Naive B cell (primary cell): ENCODE measurements around the gene UACA. TPM values are rescaled to one million over a fixed set of nuclear protein-coding genes. Genes with fewer than 3 reads are reported as not detected.

Experiments
- ATAC-seq, 2 donors: fragments of 150-1000 bp; cut with Tn5 transposase; 2 replicates each; pipeline ENCODE4 v1.10.0; 2021; ENCODE audit warnings: low read depth in 2 of 2, mild to moderate bottlenecking in 2 of 2, moderate library complexity in 2 of 2
- DNase-seq: peaks from one replicate; pipeline ENCODE4 v3.0.0; 2022
- H3K27ac Mint-ChIP-seq, 6 donors: one replicate each; pipeline ENCODE4 v1.8.0; 2020 to 2022; ENCODE audit warnings: mild to moderate bottlenecking in 6 of 6, mixed read lengths in 6 of 6, moderate library complexity in 5 of 6, inconsistent platforms in 2 of 6
- H3K27me3 Mint-ChIP-seq, 3 donors: one replicate each; pipeline ENCODE4 v1.8.0; 2021 to 2022; ENCODE audit warnings: mixed read lengths in 3 of 3, mild to moderate bottlenecking in 1 of 3
- H3K36me3 Mint-ChIP-seq, 2 donors: one replicate each; pipeline ENCODE4 v1.8.0; 2020 to 2022; ENCODE audit warnings: mixed read lengths in 2 of 2, inconsistent platforms in 1 of 2, mild to moderate bottlenecking in 1 of 2
- H3K4me1 Mint-ChIP-seq, 3 donors: one replicate each; pipeline ENCODE4 v1.8.0; 2020 to 2022; ENCODE audit warnings: mixed read lengths in 3 of 3, inconsistent platforms in 1 of 3, mild to moderate bottlenecking in 1 of 3, moderate library complexity in 1 of 3
- H3K4me3 Mint-ChIP-seq, 8 donors: one replicate each; pipeline ENCODE4 v1.8.0; 2020 to 2022; ENCODE audit warnings: mild to moderate bottlenecking in 8 of 8, mixed read lengths in 8 of 8, moderate library complexity in 8 of 8, inconsistent platforms in 2 of 8
- H3K9me3 Mint-ChIP-seq, 7 donors: one replicate each; pipeline ENCODE4 v1.8.0; 2020 to 2022; ENCODE audit warnings: mixed read lengths in 7 of 7, mild to moderate bottlenecking in 5 of 7, inconsistent platforms in 2 of 7, moderate library complexity in 1 of 7
- polyA plus RNA-seq, 6 donors: library from polyadenylated mRNA; unstranded; fragments of 300-500 nt; fragmentation: Illumina TruSeq; gene quantifications; one replicate each; pipeline ENCODE4 v1.2.3, GENCODE V29; 2021; ENCODE audit warnings: low read depth in 6 of 6

The UACA gene
- polyA plus RNA-seq, 6 donors from 2014 or later, result 2.0 to 14.9 (median 8.5) TPM

- DNase-seq, result no peak
- H3K9me3 Mint-ChIP-seq, result no peaks in the 10 kb centered on the region
- no peak for ATAC-seq
- peaks cover 0 to 5% of the 10 kb centered on the region in 2 donors for H3K36me3 Mint-ChIP-seq
- no peak overlapping the region for H3K4me3 Mint-ChIP-seq
- peak overlapping the region in 1 of 6 donors; percentile 14 for H3K27ac Mint-ChIP-seq
- peaks cover 0 to 8% (median 0%) of the 10 kb centered on the region in 3 donors for H3K4me1 Mint-ChIP-seq
- peaks cover 4 to 13% (median 13%) of the 10 kb centered on the region in 3 donors for H3K27me3 Mint-ChIP-seq
Measured at GRCh38 chr15:70723927-70724326, 39.4 kb downstream of the UACA start.

DNA sequence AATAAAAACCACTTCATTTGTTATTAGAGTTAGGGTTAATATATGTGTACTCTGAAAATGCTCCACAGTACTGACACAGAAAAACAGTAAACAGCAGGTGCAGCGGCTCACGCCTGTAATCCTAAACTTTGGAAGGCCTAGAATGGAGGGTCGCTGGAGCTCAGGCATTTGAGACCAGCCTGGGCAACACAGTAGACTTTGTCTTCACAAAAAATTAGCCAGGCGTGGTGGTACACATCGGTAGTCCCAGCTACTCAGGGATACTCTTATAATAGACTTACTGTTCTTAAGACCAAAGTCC lies 40.3 kb downstream of the UACA start:
- H3K36me3 Mint-ChIP-seq, result peaks cover 0 to 5% of the 10 kb centered on the region in 2 donors
- no peak overlapping the region for H3K27ac Mint-ChIP-seq
- peaks cover 0 to 8% (median 0%) of the 10 kb centered on the region in 3 donors for H3K4me1 Mint-ChIP-seq
- H3K27me3 Mint-ChIP-seq, result peaks cover 4 to 13% (median 12%) of the 10 kb centered on the region in 3 donors
- ATAC-seq, result no peak
- no peaks in the 10 kb centered on the region for H3K9me3 Mint-ChIP-seq
- DNase-seq, result no peak
- no peak overlapping the region for H3K4me3 Mint-ChIP-seq

DNA sequence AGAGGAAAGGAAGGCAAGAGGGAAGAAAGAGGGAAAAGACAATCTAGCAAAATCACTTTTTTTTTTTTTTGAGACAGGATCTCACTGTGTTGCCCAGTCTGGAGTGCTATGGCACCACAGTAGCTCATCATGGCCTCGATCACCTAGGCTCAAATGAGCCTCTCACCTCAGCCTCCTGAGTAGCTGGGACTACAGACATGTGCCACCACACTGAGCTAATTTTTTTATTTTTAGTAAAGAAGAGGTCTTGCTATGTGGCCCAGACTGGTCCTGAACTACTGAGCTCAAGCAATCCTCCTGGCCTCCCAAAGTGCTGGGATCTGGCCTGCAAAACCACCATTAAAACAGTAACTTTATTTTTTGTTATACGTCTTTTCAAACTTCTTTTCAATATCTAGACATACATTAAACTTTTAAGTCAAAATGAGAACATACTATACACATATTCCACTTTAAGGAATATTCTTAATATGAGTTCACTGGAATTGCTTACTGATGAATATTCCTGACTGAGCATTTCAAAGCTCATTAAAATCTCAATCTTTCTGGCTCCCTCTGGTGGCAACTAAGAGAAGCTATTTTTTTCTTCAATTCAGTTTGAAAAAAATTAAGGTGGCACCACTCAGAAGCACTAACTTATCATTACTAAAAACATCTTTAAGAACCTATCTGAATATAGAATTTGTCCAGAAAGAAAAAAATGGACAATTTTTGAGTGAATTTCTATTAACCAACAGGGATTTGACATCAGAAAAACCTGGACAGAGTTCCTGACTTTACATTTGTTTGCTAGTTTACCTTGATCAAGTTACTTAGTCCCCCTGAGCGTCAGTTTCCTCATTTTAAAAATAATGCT lies 40.9 kb downstream of the UACA start:
- no peak overlapping the region for H3K4me3 Mint-ChIP-seq
- H3K4me1 Mint-ChIP-seq, result peaks cover 0 to 8% (median 0%) of the 10 kb centered on the region in 3 donors
- ATAC-seq, result no peak
- no peaks in the 10 kb centered on the region for H3K9me3 Mint-ChIP-seq
- peak overlapping the region in 1 of 6 donors; percentile 54 for H3K27ac Mint-ChIP-seq
- peaks cover 0 to 5% of the 10 kb centered on the region in 2 donors for H3K36me3 Mint-ChIP-seq
- peak; percentile 9 for DNase-seq
- peaks cover 4 to 13% (median 9%) of the 10 kb centered on the region in 3 donors for H3K27me3 Mint-ChIP-seq

DNA sequence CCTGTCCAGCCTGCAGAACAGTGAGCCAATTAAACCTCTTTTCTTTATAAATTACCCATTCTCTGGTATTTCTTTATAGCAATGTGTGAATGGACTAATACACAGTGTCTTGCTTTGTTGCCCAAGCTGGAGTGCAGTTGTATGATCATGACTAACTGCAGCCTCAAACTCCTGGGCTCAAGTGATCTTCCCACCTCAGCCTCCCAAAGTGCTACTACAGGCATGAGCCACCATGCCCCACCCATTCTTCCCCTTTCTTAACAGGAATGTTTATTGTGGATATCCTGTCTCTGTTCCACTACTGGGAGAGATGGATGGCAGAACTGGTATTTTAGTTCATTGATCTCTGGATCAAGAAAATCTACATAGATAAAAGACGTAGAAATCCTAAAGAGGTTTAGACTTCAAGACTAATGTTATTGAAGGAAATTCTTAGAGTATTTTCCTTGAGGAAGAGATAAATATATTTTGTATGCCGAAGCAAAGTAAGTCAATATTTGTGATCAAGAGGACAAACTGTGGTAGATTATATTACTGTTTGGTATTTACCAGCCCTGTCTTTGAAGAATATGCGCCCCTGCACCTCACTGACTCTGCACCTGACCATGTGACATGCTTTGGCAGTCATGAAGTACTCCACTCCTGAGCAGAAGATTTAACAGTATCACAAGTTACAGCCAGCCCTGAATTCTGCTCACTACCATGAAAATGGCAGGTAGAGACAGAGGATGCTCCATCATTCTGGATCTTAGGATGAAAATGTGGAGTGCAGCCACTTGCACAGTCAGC lies 42.9 kb downstream of the UACA start:
- Mint-ChIP-seq H3K4me1 (peaks cover 0 to 8% (median 0%) of the 10 kb centered on the region in 3 donors), H3K27me3 (peaks cover 4 to 13% (median 9%) of the 10 kb centered on the region in 3 donors), H3K27ac (no peak overlapping the region), H3K36me3 (peaks cover 0 to 3% of the 10 kb centered on the region in 2 donors), H3K9me3 (no peaks in the 10 kb centered on the region), H3K4me3 (peak overlapping the region in 1 of 8 donors; percentile 5)
- ATAC-seq (no peak), DNase-seq (no peak)

DNA sequence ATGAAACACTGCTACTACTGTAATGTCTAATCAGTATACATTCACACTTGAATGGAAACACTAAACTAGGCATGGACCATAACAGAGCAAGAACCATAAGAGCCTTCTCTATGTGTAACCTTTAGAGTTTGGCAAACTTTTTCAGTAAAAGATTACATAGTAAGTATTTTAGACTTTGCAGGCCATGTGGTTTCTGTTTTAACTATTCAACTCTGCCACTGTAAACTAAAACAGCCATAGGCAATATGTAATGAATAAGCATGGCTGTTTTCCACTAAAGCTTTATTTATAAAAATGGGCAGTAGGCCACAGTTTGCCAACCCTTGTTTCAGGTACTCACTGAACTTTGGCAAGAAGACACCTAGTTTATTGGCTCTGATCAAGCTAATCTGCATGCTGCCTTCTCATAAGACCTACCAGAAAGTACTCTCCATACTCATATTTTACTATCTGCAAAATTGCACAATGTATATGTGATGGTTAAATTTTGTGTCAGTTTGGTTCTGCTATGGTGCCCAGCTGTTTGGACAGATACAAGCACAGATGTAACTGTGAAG lies 46.0 kb downstream of the UACA start:
- H3K4me3 Mint-ChIP-seq, result no peak overlapping the region
- H3K27me3 Mint-ChIP-seq, result peaks cover 10 to 23% (median 15%) of the 10 kb centered on the region in 3 donors
- peaks cover 0 to 8% (median under 1%) of the 10 kb centered on the region in 3 donors for H3K4me1 Mint-ChIP-seq
- H3K36me3 Mint-ChIP-seq, result peaks cover 0 to 8% of the 10 kb centered on the region in 2 donors
- H3K9me3 Mint-ChIP-seq, result no peaks in the 10 kb centered on the region
- H3K27ac Mint-ChIP-seq, result no peak overlapping the region
- no peak for ATAC-seq
- no peak for DNase-seq

DNA sequence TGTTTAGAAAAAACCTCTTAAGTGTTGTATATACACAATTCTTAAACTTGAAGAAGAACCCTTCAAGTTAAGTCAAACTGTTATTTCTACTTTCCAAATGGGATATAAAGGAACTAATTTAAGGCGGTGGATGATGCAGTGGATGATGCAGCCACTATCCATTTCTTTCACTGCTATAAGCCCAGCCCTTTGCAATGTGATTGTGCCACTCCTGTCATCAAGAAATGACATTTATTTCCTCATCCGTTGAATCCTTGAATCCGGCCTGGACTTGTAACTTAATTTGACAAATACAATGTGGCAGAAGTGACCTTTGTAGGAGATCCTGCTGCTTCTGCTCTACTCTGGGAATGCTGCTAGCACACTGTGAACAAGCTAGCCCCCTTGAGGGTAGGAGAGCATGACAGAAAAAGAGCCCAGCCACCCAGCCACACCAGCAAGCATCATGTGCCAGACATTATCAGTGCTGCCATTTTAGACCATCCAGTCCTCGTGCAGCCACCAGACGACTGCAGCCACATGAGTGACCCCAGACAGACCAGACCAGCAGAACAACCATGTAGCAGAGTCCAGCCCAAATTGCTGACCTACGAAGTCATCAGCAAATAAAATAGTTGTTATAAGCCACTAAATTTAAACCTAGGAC lies 47.4 kb downstream of the UACA start:
- ATAC-seq, result no peak
- peaks cover 19 to 30% (median 20%) of the 10 kb centered on the region in 3 donors for H3K27me3 Mint-ChIP-seq
- H3K36me3 Mint-ChIP-seq, result peaks cover 0 to 8% of the 10 kb centered on the region in 2 donors
- H3K4me1 Mint-ChIP-seq, result peaks cover 0 to 10% (median 3%) of the 10 kb centered on the region in 3 donors
- H3K9me3 Mint-ChIP-seq, result no peaks in the 10 kb centered on the region
- H3K27ac Mint-ChIP-seq, result peak overlapping the region in 1 of 6 donors; percentile 50
- H3K4me3 Mint-ChIP-seq, result no peak overlapping the region
- no peak for DNase-seq

- DNase-seq (no peak), ATAC-seq (no peak)
- peaks cover 0 to 8% of the 10 kb centered on the region in 2 donors for H3K36me3 Mint-ChIP-seq
- H3K9me3 Mint-ChIP-seq, result no peaks in the 10 kb centered on the region
- no peak overlapping the region for H3K4me3 Mint-ChIP-seq
- H3K4me1 Mint-ChIP-seq, result peaks cover 0 to 5% (median 3%) of the 10 kb centered on the region in 3 donors
- H3K27ac Mint-ChIP-seq, result no peak overlapping the region
- peaks cover 19 to 38% (median 27%) of the 10 kb centered on the region in 3 donors for H3K27me3 Mint-ChIP-seq
Measured at GRCh38 chr15:70714565-70714964, 48.8 kb downstream of the UACA start.

GRCh38 chr15:70714015-70714414 lies 49.3 kb downstream of the UACA start:
- no peak for ATAC-seq
- Mint-ChIP-seq H3K4me3 (no peak overlapping the region), H3K9me3 (no peaks in the 10 kb centered on the region), H3K27ac (no peak overlapping the region), H3K27me3 (peaks cover 19 to 38% (median 27%) of the 10 kb centered on the region in 3 donors), H3K36me3 (peaks cover 0 to 8% of the 10 kb centered on the region in 2 donors), H3K4me1 (peaks cover 0 to 3% (median 2%) of the 10 kb centered on the region in 3 donors)
- no peak for DNase-seq

- Mint-ChIP-seq H3K27ac (no peak overlapping the region), H3K36me3 (peaks cover 0 to 11% of the 10 kb centered on the region in 2 donors), H3K4me1 (peaks cover 0 to 3% (median 2%) of the 10 kb centered on the region in 3 donors), H3K27me3 (peaks cover 22 to 38% (median 30%) of the 10 kb centered on the region in 3 donors), H3K4me3 (no peak overlapping the region), H3K9me3 (peaks cover 0 to 4% (median under 1%) of the 10 kb centered on the region in 7 donors)
- ATAC-seq, result no peak
- no peak for DNase-seq
Measured at GRCh38 chr15:70712271-70712670, 51.1 kb downstream of the UACA start.

GRCh38 chr15:70710714-70711113 lies 52.6 kb downstream of the UACA start:
- ATAC-seq, result no peak

GRCh38 chr15:70708839-70709238 lies 54.5 kb downstream of the UACA start:
- Mint-ChIP-seq H3K4me3 (no peak overlapping the region), H3K27ac (no peak overlapping the region), H3K27me3 (peaks cover 26 to 38% (median 36%) of the 10 kb centered on the region in 3 donors), H3K4me1 (peaks cover 0 to 7% (median 3%) of the 10 kb centered on the region in 3 donors), H3K36me3 (peaks cover 0 to 14% of the 10 kb centered on the region in 2 donors), H3K9me3 (peaks cover 0 to 7% (median 4%) of the 10 kb centered on the region in 7 donors)
- ATAC-seq (no peak), DNase-seq (no peak)

More at GRCh38 chr15:70710714-70711113, 52.6 kb downstream of the UACA start:
- Mint-ChIP-seq H3K36me3 (peaks cover 0 to 15% of the 10 kb centered on the region in 2 donors), H3K4me3 (no peak overlapping the region), H3K4me1 (peaks cover 0 to 3% (median 2%) of the 10 kb centered on the region in 3 donors), H3K9me3 (peaks cover 0 to 7% (median 4%) of the 10 kb centered on the region in 7 donors), H3K27ac (no peak overlapping the region), H3K27me3 (peaks cover 22 to 38% (median 34%) of the 10 kb centered on the region in 3 donors)
- no peak for DNase-seq

- ATAC-seq (no peak), DNase-seq (no peak)
- Mint-ChIP-seq H3K27me3 (peaks cover 29 to 37% (median 33%) of the 10 kb centered on the region in 3 donors), H3K9me3 (peaks cover 0 to 7% (median 4%) of the 10 kb centered on the region in 7 donors), H3K36me3 (peaks cover 0 to 7% of the 10 kb centered on the region in 2 donors), H3K4me1 (peaks cover 0 to 7% (median 3%) of the 10 kb centered on the region in 3 donors), H3K27ac (no peak overlapping the region), H3K4me3 (no peak overlapping the region)
Measured at GRCh38 chr15:70707686-70708300, 55.6 kb downstream of the UACA start.
